Cardiac fibroblast (primary cell): ENCODE measurements around the gene PAK5.

ENCODE experiments used
- DNase-seq, 2 donors: peaks; one replicate each; pipeline versions ENCODE4 v3.0.0 to v3.0.0-alpha.2; 2010; ENCODE audit warnings: low read depth in 2 of 2
- H3K4me3 ChIP-seq, 2 donors: replicated peaks in 1 of 2; 1 replicate in 1 of 2; 2 replicates in 1 of 2; pipeline ENCODE4 v1.5.1; 2011; ENCODE audit warnings: low read depth in 2 of 2, low read length in 2 of 2, mild to moderate bottlenecking in 2 of 2, moderate library complexity in 1 of 2
- TF ChIP-seq, protein P1 (sequence below): IDR thresholded peaks from one replicate; pipeline ENCODE4 v1.5.1; 2011; ENCODE audit warnings: low read depth, mild to moderate bottlenecking, low read length, inconsistent platforms

The PAK5 gene

DNA sequence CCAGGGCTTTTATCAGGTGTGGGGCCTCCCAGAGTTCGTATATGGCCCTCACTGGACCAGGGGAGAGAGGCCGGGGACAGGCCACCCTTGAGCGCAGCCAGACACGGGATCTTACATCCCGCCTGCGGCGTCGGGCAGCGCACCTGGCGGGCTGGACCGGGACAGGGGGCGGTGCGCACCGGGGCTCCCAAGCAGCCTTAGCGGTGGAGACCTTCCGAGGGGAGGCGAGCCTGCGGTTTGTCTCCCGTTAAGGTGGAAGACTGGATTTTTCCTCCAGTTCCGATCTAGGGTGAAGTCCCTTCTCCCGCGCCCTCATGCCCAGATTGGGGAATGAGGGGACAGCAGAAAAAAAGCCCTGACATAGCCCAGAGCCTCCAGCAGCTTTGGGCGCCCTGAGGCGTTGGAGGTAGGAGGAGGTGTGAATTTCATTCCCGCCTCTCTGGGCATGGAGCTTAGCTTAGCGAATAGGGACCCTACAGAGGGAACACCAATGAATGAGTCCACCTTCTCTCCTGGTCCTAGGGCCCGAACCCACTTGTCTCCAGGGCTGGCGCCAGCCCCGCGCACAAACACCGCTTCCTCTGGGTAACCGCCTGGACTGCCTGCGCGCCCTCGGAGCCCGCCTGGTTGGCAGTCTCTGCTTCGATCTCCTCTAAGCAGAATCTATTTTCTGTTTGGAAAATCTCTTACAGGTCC, 331.2 kb downstream of the PAK5 start:
- H3K4me3 ChIP-seq: no peak overlapping the region
- no peak for DNase-seq
- TF ChIP-seq, protein P1, sequence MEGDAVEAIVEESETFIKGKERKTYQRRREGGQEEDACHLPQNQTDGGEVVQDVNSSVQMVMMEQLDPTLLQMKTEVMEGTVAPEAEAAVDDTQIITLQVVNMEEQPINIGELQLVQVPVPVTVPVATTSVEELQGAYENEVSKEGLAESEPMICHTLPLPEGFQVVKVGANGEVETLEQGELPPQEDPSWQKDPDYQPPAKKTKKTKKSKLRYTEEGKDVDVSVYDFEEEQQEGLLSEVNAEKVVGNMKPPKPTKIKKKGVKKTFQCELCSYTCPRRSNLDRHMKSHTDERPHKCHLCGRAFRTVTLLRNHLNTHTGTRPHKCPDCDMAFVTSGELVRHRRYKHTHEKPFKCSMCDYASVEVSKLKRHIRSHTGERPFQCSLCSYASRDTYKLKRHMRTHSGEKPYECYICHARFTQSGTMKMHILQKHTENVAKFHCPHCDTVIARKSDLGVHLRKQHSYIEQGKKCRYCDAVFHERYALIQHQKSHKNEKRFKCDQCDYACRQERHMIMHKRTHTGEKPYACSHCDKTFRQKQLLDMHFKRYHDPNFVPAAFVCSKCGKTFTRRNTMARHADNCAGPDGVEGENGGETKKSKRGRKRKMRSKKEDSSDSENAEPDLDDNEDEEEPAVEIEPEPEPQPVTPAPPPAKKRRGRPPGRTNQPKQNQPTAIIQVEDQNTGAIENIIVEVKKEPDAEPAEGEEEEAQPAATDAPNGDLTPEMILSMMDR: no peak

DNA sequence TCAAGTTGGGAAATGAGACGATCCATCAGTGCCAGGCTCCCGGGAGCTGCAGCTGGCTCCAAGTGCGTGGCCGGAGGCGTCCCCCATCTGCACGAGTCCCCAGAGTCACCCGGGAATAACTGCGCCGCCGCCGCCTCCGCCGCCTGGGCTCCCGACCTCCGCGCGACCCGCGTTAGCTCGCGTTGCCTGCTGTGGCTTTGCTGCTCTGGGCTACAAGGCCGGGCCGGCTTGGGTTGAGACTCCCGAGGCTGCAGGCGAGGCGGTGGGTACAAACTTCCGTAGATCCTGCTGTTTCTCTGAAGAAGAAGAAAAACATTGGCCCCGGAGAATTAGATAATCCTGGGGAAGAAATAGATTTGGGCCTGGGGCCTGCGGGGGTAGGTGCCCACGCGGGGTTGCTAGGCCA, 331.9 kb downstream of the PAK5 start:
- no peak overlapping the region for H3K4me3 ChIP-seq
- DNase-seq: no peak

DNA sequence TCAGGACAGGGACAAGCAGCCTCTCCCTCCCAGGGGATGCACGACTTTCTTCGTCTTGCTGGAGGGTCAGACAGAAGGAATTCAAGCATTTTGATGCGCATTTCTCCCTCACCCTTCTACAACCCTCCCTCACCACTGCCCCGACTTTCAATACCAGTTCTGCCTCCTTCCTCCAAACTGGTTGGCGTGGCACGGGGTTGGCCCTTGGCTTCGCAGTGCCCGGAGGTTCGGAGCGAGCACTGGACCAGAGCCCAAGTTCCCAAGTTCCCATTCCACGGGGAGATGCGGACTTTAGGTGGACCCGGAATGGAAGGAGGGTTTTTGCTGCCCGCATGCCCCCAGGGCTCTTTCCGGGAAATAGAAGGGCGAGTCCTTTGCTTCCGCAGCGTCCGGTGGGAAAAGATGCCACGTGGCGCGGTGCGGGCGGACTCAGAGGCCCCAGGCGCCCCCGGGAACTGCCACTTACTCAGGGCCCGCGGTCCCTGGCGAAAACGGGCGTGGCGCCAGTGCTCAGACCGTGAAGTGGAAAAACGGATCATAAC, 332.5 kb downstream of the PAK5 start:
- TF ChIP-seq, protein P1: no peak
- H3K4me3 ChIP-seq: no peak overlapping the region
- no peak for DNase-seq

More for the DNA sequence above, 331.9 kb downstream of the PAK5 start:
- TF ChIP-seq, protein P1: no peak

DNA sequence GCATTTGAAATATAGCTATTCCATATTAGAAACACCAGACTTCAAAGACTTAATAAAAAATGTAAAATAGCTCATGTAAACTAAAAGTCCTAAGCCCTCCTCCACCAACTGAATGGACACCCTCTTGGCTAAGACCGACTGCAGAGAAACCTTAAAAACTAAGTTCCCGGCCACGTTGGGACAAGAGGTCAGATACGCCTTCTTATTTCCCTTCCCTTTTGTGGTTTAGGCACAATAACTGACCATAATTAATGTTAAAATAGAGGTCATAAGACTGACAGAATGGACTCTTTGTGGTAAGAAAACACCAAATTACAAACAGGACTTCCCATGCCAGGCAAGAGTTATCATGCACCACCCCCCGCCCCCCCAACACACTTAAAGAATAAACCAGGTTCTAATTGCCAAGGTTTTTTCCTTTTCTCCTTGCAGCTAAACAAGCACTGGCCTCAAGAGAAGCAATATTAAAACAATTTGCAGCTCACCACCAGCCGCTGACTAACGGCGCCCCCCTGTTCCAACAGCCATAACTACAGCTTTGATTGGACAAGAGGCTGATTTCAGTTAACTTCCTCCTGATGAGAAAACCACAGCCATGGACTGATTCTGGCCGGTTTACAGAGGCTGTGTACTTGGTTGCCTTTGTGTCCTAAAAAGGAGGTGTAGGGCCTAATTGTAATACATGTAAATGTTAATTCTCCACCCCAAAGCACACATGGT, 335.2 kb downstream of the PAK5 start:
- H3K4me3 ChIP-seq: no peak overlapping the region
- DNase-seq: no peak
- TF ChIP-seq, protein P1: no peak

DNA sequence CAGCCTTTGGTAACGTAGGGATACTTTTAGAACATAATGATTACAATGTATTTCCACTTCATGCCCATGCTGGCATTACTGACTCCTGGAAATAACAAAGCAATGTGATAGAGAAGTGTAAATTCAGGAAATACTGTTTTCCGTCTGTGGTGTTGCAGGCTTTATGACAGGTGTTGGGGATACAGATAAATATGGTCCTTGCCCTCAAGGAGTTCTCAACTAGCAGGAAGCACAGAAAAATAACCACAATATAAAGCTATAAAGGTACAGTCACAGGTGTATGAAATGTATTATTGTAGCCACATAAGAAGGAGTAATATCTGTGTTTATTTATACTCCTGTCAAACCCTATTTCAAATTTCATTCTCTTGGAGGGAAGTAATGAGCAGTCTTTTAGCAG, 337.4 kb downstream of the PAK5 start:
- TF ChIP-seq, protein P1: no peak
- no peak for DNase-seq
- H3K4me3 ChIP-seq: no peak overlapping the region

DNA sequence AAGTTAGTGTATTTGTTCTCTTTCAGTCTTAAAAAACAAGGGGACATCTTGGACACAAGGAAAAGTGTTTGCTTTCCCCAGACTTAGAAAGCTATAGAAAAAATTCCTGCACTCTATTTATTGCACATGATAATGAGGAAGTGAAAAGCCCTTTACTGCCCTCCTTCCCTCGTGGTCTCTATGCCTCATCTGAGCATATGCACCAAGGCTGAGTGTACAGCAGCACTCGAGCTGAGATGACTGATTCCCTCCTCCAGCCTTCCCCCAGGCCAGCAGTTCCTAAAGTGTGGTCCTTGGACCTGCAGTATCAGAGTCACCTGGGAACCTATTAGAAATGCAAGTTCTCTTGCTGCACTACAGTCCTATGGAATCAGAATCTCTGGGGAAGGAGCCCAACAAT, 338.8 kb downstream of the PAK5 start:
- no peak for DNase-seq
- H3K4me3 ChIP-seq: no peak overlapping the region
- TF ChIP-seq, protein P1: no peak
